Natural killer cell (primary cell): ENCODE data around the gene TXLNG. TPM values are rescaled to one million over a fixed set of nuclear protein-coding genes. Genes with fewer than 3 reads are reported as not detected.

ENCODE experiments used
- ATAC-seq, 3 donors: fragments of 150-1000 bp in 2 of 3; fragments of 200-7000 bp in 1 of 3; cut with Tn5 transposase; 1 replicate in 1 of 3; 2 replicates in 2 of 3; pipeline ENCODE4 v1.10.0; 2021; ENCODE audit warnings: mild to moderate bottlenecking in 2 of 3, moderate library complexity in 2 of 3
- DNase-seq, 2 donors: peaks; one replicate each; pipeline versions ENCODE4 v3.0.0 to v3.0.0-alpha.2; 2013 to 2021; ENCODE audit warnings: mixed read lengths in 1 of 2
- H3K27ac ChIP-seq: one replicate; pipeline ENCODE4 v1.5.1; 2013; ENCODE audit warnings: mild to moderate bottlenecking, low read length
- H3K27me3 ChIP-seq: one replicate; pipeline ENCODE4 v1.6.1; 2013; ENCODE audit warnings: low read length; ENCODE audit not compliant: control insufficient read depth, insufficient read depth
- H3K36me3 ChIP-seq: one replicate; pipeline ENCODE4 v1.6.1; 2013; ENCODE audit warnings: low read length; ENCODE audit not compliant: control insufficient read depth, insufficient read depth
- H3K4me1 ChIP-seq: one replicate; pipeline ENCODE4 v1.6.1; 2013; ENCODE audit warnings: low read length; ENCODE audit not compliant: control insufficient read depth, insufficient read depth
- H3K4me3 ChIP-seq: one replicate; pipeline ENCODE4 v1.5.1; 2013; ENCODE audit warnings: low read length
- H3K9me3 ChIP-seq: one replicate; pipeline ENCODE4 v1.6.1; 2013; ENCODE audit warnings: low read length; ENCODE audit not compliant: control insufficient read depth, insufficient read depth
- H3K27ac Mint-ChIP-seq, 2 donors: one replicate each; pipeline ENCODE4 v1.8.0; 2022; ENCODE audit warnings: mild to moderate bottlenecking in 2 of 2, mixed read lengths in 2 of 2, moderate library complexity in 1 of 2
- H3K27me3 Mint-ChIP-seq, 2 donors: one replicate each; pipeline ENCODE4 v1.8.0; 2022; ENCODE audit warnings: low read depth in 2 of 2, mixed read lengths in 2 of 2
- H3K36me3 Mint-ChIP-seq: one replicate; pipeline ENCODE4 v1.8.0; 2022; ENCODE audit warnings: mixed read lengths
- H3K4me1 Mint-ChIP-seq, 2 donors: one replicate each; pipeline ENCODE4 v1.8.0; 2022; ENCODE audit warnings: mixed read lengths in 2 of 2
- H3K4me3 Mint-ChIP-seq: one replicate; pipeline ENCODE4 v1.8.0; 2022; ENCODE audit warnings: mild to moderate bottlenecking, moderate library complexity, mixed read lengths
- H3K9me3 Mint-ChIP-seq, 2 donors: one replicate each; pipeline ENCODE4 v1.8.0; 2022; ENCODE audit warnings: mixed read lengths in 2 of 2
- WGBS: methylation state at CpG from one replicate; pipeline ENCODE4 v1.1.7; 2013; ENCODE audit warnings: missing lambda C conversion rate; ENCODE audit not compliant: insufficient coverage; 5-methylcytosine and 5-hydroxymethylcytosine counted together
- intact Hi-C: fragments of 100-400 bp; cut with micrococcal nuclease; formaldehyde crosslinking; loops from one replicate; pipeline ENCODE4 v1.14.2; 2022
- total RNA-seq, 4 donors: library from RNA; stranded (reverse); fragments of 120-200 nt in 1 of 4; gene quantifications; one replicate each; pipeline versions ENCODE4 v1.2.3 to v1.2.4, GENCODE V29; 2013 to 2022
- TF ChIP-seq, protein P1 (sequence below): fragments of 200-600 bp; IDR thresholded peaks from one replicate; pipeline ENCODE4 v1.8.0; 2022; ENCODE audit warnings: antibody characterized with exemption

TXLNG gene
- total RNA-seq, 3 donors from 2014 or later (not counting 1 experiment from before 2014, with no cell fraction given): 8.1 to 16.9 (median 9.9) TPM

DNA sequence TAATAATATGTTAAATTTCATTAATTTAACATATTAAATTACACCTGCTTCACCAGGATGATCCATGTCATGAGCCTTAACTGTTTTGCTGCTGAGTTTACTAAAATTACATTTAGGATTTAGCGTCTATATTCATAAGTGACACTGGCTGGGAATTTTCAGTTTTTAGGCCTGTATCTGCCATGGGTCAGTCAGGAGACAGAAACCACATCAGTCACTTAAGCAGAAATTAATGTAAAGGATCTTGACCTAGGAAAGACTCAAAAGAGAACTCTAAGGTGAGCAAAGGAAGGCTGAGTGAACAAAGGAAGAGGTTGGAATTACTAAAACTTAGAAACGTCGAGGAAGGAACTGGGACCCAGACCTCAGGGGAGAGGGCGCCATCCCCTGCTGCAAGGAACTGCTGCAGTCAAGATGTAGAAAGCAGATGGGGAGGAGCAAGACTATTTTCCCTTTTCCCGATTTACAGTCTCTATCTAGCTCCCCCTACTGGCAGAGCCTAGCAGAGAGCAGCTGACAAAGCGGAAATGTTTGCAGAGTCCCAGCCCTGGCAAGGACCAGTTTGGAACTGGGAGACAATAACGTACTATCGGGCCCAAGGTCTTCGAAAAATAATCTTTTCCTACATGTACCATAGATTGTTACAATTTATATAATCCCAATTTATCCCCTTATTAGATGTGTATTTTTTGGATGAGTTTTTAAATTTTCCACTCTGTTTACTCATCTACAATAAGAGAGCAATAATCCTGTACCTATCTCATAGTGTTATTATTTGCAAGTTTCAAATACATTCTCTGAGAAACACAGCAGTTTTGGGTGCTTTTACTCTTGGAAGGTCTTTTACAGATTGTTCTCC, 106.5 kb downstream of the TXLNG start:
- H3K27ac ChIP-seq: no peak overlapping the region
- no peak overlapping the region for H3K4me3 ChIP-seq
- no peak overlapping the region for H3K4me3 Mint-ChIP-seq
- H3K4me1 Mint-ChIP-seq: peaks cover 5 to 6% of the 10 kb centered on the region in 2 donors
- no peaks in the 10 kb centered on the region for H3K9me3 ChIP-seq
- DNase-seq: peak; percentile 19 to 81
- no peaks in the 10 kb centered on the region for H3K36me3 ChIP-seq
- no peaks in the 10 kb centered on the region for H3K4me1 ChIP-seq
- no peak overlapping the region for H3K27ac Mint-ChIP-seq
- no peaks in the 10 kb centered on the region for H3K36me3 Mint-ChIP-seq
- intact Hi-C loops: loop anchor here (2.0 kb wide), 1 partner anchor 66 kb away; no protein-coding TSS in a partner anchor
- H3K27me3 ChIP-seq: no peaks in the 10 kb centered on the region
- no peaks in the 10 kb centered on the region for H3K9me3 Mint-ChIP-seq
- peak; percentile 63 to 88 (median 84) for ATAC-seq
- H3K27me3 Mint-ChIP-seq: peaks cover 3 to 7% of the 10 kb centered on the region in 2 donors
- TF ChIP-seq, protein P1, sequence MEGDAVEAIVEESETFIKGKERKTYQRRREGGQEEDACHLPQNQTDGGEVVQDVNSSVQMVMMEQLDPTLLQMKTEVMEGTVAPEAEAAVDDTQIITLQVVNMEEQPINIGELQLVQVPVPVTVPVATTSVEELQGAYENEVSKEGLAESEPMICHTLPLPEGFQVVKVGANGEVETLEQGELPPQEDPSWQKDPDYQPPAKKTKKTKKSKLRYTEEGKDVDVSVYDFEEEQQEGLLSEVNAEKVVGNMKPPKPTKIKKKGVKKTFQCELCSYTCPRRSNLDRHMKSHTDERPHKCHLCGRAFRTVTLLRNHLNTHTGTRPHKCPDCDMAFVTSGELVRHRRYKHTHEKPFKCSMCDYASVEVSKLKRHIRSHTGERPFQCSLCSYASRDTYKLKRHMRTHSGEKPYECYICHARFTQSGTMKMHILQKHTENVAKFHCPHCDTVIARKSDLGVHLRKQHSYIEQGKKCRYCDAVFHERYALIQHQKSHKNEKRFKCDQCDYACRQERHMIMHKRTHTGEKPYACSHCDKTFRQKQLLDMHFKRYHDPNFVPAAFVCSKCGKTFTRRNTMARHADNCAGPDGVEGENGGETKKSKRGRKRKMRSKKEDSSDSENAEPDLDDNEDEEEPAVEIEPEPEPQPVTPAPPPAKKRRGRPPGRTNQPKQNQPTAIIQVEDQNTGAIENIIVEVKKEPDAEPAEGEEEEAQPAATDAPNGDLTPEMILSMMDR: peak; percentile 78
- WGBS: 22% methylated on average over 5 of the region's 9 CpGs

Other genes starting within 250 kb of the TXLNG start
- not detected for gene S100G, start 136.3 kb upstream of the TXLNG start, total RNA-seq
- 1 to 10 TPM; 3.6 to 6.0 (median 5.2) TPM for gene CTPS2, start 73.8 kb upstream of the TXLNG start, total RNA-seq
- 10 to 100 TPM; 42.9 to 58.4 (median 45.4) TPM for gene SYAP1, start 66.9 kb upstream of the TXLNG start, total RNA-seq
- gene RBBP7, start 83.9 kb downstream of the TXLNG start, total RNA-seq: 100 to 1,000 TPM; 124 to 170 (median 139) TPM
- 1 to 10 TPM in 1 of 3 donors, under 1 TPM in 2; 0.27 to 9.2 (median 0.59) TPM for gene REPS2, start 160.2 kb downstream of the TXLNG start, total RNA-seq